ENCODE measurements around the gene YTHDC1. TPM values are rescaled to one million over a fixed set of nuclear protein-coding genes. Genes with fewer than 3 reads are reported as not detected.

Gene YTHDC1
- total and polyA plus RNA-seq, 2 of the 13 experiments (the other 11 are each of a cell fraction or from before 2014, with no cell fraction given) = 37.3 to 56.8 TPM

DNA sequence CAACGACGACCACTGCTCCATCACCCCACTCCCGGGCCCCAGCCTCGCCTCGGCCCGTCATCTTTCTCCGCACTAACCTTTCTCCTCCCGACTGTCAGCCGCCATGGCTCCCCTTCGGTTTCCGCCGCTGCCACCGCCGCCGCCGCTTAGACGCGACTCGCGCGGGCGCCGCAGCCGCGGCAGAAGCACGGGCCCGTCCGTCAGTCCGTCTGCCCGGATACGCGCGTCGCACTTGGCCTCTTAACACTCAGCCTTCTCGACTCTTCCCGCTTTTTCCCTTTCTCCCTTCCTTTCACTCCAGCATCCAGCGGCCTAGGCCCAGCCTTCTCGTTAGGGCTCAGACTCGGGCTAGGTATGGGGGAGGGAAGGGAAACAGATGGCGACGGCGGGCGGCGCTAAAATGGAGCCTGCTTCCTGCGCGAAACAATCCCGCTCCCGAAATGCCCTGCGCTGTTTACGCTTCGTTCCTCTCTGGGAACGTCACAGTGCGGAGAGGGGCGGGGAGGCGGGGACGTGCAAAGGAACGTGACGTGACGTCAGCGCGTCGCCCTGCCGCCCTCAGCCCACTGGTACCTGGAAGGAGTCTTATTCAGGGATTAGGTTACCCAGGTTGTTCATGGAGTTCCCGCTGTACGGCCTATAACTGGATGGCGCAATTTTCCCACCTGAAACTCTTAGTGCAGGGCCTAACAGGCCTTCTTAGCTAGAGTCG, at the start of gene YTHDC1 (continued):
- TF ChIP-seq, protein P1, sequence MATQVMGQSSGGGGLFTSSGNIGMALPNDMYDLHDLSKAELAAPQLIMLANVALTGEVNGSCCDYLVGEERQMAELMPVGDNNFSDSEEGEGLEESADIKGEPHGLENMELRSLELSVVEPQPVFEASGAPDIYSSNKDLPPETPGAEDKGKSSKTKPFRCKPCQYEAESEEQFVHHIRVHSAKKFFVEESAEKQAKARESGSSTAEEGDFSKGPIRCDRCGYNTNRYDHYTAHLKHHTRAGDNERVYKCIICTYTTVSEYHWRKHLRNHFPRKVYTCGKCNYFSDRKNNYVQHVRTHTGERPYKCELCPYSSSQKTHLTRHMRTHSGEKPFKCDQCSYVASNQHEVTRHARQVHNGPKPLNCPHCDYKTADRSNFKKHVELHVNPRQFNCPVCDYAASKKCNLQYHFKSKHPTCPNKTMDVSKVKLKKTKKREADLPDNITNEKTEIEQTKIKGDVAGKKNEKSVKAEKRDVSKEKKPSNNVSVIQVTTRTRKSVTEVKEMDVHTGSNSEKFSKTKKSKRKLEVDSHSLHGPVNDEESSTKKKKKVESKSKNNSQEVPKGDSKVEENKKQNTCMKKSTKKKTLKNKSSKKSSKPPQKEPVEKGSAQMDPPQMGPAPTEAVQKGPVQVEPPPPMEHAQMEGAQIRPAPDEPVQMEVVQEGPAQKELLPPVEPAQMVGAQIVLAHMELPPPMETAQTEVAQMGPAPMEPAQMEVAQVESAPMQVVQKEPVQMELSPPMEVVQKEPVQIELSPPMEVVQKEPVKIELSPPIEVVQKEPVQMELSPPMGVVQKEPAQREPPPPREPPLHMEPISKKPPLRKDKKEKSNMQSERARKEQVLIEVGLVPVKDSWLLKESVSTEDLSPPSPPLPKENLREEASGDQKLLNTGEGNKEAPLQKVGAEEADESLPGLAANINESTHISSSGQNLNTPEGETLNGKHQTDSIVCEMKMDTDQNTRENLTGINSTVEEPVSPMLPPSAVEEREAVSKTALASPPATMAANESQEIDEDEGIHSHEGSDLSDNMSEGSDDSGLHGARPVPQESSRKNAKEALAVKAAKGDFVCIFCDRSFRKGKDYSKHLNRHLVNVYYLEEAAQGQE (IDR thresholded peaks at IDR 0.05; ENCODE audit: borderline replicate concordance in 1 of 2, low read depth in 1 of 2, low read length in 2 of 2) = peak in 1 of 2 experiments; percentile 48; a peak in 1 of 4 replicates
- TF ChIP-seq, protein P2, sequence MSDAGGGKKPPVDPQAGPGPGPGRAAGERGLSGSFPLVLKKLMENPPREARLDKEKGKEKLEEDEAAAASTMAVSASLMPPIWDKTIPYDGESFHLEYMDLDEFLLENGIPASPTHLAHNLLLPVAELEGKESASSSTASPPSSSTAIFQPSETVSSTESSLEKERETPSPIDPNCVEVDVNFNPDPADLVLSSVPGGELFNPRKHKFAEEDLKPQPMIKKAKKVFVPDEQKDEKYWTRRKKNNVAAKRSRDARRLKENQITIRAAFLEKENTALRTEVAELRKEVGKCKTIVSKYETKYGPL (CRISPR knock-in tag; IDR thresholded peaks at IDR 0.05) = 0 out of 2 replicates have a peak, but pooled peaks have one; percentile 29
- TF ChIP-seq, protein P3, sequence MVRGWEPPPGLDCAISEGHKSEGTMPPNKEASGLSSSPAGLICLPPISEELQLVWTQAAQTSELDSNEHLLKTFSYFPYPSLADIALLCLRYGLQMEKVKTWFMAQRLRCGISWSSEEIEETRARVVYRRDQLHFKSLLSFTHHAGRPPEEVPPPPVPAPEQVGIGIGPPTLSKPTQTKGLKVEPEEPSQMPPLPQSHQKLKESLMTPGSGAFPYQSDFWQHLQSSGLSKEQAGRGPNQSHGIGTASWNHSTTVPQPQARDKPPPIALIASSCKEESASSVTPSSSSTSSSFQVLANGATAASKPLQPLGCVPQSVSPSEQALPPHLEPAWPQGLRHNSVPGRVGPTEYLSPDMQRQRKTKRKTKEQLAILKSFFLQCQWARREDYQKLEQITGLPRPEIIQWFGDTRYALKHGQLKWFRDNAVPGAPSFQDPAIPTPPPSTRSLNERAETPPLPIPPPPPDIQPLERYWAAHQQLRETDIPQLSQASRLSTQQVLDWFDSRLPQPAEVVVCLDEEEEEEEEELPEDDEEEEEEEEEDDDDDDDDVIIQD (CRISPR knock-in tag; IDR thresholded peaks at IDR 0.05; ENCODE audit: low read depth) = peak; percentile 99
- TF ChIP-seq, protein P4, sequence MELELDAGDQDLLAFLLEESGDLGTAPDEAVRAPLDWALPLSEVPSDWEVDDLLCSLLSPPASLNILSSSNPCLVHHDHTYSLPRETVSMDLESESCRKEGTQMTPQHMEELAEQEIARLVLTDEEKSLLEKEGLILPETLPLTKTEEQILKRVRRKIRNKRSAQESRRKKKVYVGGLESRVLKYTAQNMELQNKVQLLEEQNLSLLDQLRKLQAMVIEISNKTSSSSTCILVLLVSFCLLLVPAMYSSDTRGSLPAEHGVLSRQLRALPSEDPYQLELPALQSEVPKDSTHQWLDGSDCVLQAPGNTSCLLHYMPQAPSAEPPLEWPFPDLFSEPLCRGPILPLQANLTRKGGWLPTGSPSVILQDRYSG (CRISPR knock-in tag; IDR thresholded peaks at IDR 0.05) = no peak
- TF ChIP-seq, protein P5, sequence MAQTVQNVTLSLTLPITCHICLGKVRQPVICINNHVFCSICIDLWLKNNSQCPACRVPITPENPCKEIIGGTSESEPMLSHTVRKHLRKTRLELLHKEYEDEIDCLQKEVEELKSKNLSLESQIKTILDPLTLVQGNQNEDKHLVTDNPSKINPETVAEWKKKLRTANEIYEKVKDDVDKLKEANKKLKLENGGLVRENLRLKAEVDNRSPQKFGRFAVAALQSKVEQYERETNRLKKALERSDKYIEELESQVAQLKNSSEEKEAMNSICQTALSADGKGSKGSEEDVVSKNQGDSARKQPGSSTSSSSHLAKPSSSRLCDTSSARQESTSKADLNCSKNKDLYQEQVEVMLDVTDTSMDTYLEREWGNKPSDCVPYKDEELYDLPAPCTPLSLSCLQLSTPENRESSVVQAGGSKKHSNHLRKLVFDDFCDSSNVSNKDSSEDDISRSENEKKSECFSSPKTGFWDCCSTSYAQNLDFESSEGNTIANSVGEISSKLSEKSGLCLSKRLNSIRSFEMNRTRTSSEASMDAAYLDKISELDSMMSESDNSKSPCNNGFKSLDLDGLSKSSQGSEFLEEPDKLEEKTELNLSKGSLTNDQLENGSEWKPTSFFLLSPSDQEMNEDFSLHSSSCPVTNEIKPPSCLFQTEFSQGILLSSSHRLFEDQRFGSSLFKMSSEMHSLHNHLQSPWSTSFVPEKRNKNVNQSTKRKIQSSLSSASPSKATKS (CRISPR knock-in tag; IDR thresholded peaks at IDR 0.05) = no peak
- TF ChIP-seq EZH2 (conservative IDR thresholded peaks at IDR 0.05; ENCODE audit: low read depth, low read length) (no peak), ZNF570 (CRISPR knock-in tag; IDR thresholded peaks at IDR 0.05; ENCODE audit: borderline replicate concordance) (0 out of 2 replicates have a peak, but pooled peaks have one; percentile 86), ZNF564 (CRISPR knock-in tag; IDR thresholded peaks at IDR 0.05) (peak; percentile 51; the same call in 1 of the 2 replicates), ATRX (CRISPR knock-in tag; IDR thresholded peaks at IDR 0.05; ENCODE audit: borderline replicate concordance) (no peak), IRF2 (CRISPR knock-in tag; IDR thresholded peaks at IDR 0.05) (peak; percentile 91), ZNF7 (CRISPR knock-in tag; IDR thresholded peaks at IDR 0.05) (no peak), ZC3H4 (CRISPR knock-in tag; IDR thresholded peaks at IDR 0.05; ENCODE audit: borderline replicate concordance) (peak; percentile 46; the same call in 1 of the 2 replicates), SSRP1 (CRISPR knock-in tag; IDR thresholded peaks at IDR 0.05) (no peak), FOXK2 (IDR thresholded peaks at IDR 0.05) (peak; percentile 94), JUNB (CRISPR knock-in tag; IDR thresholded peaks at IDR 0.05; ENCODE audit: borderline replicate concordance) (no peak; the same call in 1 of the 2 replicates), ZNF614 (CRISPR knock-in tag; IDR thresholded peaks at IDR 0.05; ENCODE audit: borderline replicate concordance) (no peak; the same call in 1 of the 2 replicates), NCOR1 (IDR thresholded peaks at IDR 0.05; ENCODE audit: borderline replicate concordance, low read length) (no peak), NFYC (CRISPR knock-in tag; IDR thresholded peaks at IDR 0.05) (no peak)
- TF ChIP-seq, protein P6, sequence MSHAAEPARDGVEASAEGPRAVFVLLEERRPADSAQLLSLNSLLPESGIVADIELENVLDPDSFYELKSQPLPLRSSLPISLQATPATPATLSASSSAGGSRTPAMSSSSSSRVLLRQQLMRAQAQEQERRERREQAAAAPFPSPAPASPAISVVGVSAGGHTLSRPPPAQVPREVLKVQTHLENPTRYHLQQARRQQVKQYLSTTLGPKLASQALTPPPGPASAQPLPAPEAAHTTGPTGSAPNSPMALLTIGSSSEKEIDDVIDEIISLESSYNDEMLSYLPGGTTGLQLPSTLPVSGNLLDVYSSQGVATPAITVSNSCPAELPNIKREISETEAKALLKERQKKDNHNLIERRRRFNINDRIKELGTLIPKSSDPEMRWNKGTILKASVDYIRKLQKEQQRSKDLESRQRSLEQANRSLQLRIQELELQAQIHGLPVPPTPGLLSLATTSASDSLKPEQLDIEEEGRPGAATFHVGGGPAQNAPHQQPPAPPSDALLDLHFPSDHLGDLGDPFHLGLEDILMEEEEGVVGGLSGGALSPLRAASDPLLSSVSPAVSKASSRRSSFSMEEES (CRISPR knock-in tag; IDR thresholded peaks at IDR 0.05) = peak; percentile 57; the same call in 1 of the 2 replicates
